ENCODE results near the gene TANK.

DNA sequence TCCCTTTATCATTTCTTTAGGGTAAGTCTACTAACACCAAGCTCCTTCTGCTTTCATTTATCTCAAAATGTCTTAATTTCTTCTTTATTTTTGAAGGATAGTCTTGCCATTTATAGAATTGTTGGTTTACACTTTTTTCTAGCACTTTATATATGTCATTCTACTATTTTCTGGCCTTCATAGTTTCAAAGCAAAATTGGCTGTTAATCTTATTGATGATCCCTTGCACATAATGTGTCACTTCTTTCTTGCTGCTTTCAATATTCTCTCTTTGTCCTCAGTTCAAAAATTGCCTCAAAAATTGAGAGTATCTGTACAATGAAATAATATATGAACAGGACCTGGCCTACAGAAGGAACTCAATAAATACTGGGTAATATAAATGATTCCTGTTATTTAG, 7.9 kb upstream of the TANK start:
- TF ChIP-seq, protein P1, sequence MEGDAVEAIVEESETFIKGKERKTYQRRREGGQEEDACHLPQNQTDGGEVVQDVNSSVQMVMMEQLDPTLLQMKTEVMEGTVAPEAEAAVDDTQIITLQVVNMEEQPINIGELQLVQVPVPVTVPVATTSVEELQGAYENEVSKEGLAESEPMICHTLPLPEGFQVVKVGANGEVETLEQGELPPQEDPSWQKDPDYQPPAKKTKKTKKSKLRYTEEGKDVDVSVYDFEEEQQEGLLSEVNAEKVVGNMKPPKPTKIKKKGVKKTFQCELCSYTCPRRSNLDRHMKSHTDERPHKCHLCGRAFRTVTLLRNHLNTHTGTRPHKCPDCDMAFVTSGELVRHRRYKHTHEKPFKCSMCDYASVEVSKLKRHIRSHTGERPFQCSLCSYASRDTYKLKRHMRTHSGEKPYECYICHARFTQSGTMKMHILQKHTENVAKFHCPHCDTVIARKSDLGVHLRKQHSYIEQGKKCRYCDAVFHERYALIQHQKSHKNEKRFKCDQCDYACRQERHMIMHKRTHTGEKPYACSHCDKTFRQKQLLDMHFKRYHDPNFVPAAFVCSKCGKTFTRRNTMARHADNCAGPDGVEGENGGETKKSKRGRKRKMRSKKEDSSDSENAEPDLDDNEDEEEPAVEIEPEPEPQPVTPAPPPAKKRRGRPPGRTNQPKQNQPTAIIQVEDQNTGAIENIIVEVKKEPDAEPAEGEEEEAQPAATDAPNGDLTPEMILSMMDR (IDR thresholded peaks at IDR 0.05; ENCODE audit: control extremely low read depth in 1 of 3, insufficient read depth in 1 of 3, low read depth in 1 of 3, low read length in 3 of 3): no peak
- TF ChIP-seq, protein P2, sequence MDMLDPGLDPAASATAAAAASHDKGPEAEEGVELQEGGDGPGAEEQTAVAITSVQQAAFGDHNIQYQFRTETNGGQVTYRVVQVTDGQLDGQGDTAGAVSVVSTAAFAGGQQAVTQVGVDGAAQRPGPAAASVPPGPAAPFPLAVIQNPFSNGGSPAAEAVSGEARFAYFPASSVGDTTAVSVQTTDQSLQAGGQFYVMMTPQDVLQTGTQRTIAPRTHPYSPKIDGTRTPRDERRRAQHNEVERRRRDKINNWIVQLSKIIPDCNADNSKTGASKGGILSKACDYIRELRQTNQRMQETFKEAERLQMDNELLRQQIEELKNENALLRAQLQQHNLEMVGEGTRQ (IDR thresholded peaks at IDR 0.05; ENCODE audit: low read length): no peak
- no peak for TF ChIP-seq EP300 (IDR thresholded peaks at IDR 0.05; ENCODE audit: borderline replicate concordance in 1 of 2, low read depth in 2 of 2, low read length in 2 of 2)
- no peak for TF ChIP-seq ZNF274 (IDR thresholded peaks at IDR 0.05; ENCODE audit: borderline replicate concordance, extremely low read depth, low read length)
- no peak for TF ChIP-seq POLR2AphosphoS5 (IDR thresholded peaks at IDR 0.05; ENCODE audit: low read depth, low read length)
- TF ChIP-seq CHD1 (IDR thresholded peaks at IDR 0.05; ENCODE audit: low read depth, low read length): no peak
- TF ChIP-seq, protein P3, sequence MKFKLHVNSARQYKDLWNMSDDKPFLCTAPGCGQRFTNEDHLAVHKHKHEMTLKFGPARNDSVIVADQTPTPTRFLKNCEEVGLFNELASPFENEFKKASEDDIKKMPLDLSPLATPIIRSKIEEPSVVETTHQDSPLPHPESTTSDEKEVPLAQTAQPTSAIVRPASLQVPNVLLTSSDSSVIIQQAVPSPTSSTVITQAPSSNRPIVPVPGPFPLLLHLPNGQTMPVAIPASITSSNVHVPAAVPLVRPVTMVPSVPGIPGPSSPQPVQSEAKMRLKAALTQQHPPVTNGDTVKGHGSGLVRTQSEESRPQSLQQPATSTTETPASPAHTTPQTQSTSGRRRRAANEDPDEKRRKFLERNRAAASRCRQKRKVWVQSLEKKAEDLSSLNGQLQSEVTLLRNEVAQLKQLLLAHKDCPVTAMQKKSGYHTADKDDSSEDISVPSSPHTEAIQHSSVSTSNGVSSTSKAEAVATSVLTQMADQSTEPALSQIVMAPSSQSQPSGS (IDR thresholded peaks at IDR 0.05; ENCODE audit: low read length): no peak
- no peak for TF ChIP-seq SP1 (IDR thresholded peaks at IDR 0.05; ENCODE audit: low read depth, low read length)
- no peak for TF ChIP-seq HDAC6 (IDR thresholded peaks at IDR 0.05; ENCODE audit: low read depth, low read length)
- TF ChIP-seq SUZ12 (IDR thresholded peaks at IDR 0.05; ENCODE audit: low read length): no peak
- no peak for TF ChIP-seq POLR2A (IDR thresholded peaks at IDR 0.05; ENCODE audit: control extremely low read depth in 1 of 2, low read depth in 2 of 2, low read length in 2 of 2)
- TF ChIP-seq RFX5 (IDR thresholded peaks at IDR 0.05; ENCODE audit: borderline replicate concordance, low read depth, low read length): no peak

All from H1 (cell line).